Epithelial cell of prostate (primary cell): ENCODE results near the gene MAP3K14.

Source experiments
- DNase-seq: peaks from one replicate; pipeline ENCODE4 v3.0.0-alpha.2; 2011; ENCODE audit warnings: low read depth, low spot score
- H3K27ac ChIP-seq: fragments of 450-650 bp; 2 replicates; pipeline ENCODE4 v1.5.1; 2017; ENCODE audit warnings: mild to moderate bottlenecking

The MAP3K14 gene

DNA sequence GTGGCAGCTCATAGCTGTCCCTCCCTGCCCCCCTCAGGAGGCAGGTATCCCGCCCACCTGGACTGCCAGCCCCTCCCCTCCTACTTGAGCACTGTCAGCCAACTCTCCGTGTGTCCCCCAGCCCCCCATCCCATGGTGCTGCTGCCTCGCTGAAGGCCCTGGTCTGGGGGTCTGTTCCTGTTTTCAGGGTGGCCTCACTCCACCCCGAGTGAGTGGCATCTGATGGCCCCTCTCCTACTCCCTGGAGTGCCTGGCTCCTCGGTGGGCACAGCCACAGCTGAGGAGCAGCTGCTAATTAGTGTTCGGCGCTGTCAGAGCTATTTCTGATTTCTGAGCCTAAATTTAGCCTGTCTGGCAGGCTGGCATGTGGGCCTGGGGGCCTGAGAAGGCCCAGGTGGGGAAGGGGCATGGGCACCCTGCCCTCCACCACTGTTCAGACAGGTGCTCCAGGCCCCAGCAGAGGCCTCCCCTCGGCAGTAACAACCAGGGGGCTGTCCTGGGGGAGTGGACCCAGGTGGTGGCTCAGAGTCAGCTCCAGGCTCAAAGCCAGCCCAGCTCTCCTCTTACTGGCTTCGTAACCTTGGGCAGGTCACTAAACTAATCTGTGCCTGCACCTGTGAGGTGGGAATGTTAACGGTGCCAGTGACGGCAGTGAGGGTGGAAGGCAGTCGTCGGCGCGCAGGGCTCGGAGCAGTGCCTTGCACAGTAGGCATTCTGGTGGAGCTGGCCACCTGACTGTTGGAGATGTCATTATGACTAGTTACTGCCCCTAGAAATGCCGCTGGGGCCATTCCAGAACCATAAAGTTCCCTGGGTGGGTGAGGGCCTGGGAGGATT lies 88.7 kb downstream of the MAP3K14 start:
- no peak for DNase-seq

DNA sequence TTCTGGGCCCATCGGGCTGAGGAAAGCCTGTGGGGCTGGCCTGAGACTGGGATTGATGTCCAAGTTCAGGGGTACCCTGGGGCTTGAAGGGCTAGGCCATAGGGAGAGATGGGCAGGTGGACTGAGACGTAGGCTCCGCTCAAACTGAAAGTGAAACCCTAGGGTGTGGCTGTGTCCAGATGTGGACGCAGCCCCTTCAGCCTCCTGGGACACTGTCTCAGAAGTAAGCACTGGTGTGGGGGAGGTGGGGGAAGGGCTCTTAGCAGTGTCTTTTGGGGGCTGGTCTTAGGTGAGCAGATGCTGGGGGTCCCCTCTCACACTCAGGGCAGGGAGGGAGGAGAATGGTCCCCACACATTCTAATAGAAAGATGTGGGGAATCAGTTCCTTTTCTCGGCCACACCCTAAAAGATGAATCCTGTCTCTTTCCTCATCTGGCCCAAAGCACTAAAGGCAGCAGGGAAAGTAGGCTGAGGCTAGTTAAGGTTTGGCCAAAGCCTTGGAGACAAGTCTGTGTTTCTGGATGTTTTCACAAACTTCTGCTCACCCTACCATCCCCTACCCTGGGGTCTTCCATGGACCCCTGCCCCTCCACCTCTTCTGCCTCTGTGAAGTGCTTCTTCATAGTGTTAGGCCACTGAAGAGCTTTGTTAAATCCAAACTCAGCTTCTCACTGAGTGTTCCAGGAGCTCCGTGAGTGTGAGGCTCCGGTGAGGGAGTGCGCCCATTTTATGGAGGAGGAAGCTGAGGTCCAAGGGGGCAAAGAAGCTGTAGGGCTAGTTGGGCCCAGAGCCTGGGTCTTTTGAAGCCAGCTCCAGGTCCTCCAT lies 89.5 kb downstream of the MAP3K14 start:
- H3K27ac ChIP-seq: no peak overlapping the region
- no peak for DNase-seq

More for the DNA sequence above, 88.7 kb downstream of the MAP3K14 start:
- no peak overlapping the region for H3K27ac ChIP-seq

DNA sequence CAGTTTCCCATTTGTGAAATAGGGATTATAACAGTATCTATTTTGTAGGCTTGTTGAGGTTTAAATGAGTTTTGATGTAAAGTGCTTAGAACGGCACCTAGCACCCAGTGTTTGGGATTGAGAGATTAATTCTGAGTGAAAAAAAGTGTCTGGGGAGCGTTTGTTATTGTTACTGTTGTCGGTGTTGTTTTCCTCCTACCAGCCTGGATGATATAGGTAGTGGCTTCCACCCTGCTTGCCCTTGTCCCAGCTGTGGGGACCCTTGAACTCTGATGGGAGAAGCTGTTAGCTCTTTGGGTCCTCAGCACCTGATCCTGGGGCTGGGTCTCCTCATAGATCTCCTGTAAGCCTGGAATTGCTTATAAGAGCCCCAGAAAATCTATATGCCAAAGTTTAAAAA lies 90.2 kb downstream of the MAP3K14 start:
- DNase-seq: no peak

DNA sequence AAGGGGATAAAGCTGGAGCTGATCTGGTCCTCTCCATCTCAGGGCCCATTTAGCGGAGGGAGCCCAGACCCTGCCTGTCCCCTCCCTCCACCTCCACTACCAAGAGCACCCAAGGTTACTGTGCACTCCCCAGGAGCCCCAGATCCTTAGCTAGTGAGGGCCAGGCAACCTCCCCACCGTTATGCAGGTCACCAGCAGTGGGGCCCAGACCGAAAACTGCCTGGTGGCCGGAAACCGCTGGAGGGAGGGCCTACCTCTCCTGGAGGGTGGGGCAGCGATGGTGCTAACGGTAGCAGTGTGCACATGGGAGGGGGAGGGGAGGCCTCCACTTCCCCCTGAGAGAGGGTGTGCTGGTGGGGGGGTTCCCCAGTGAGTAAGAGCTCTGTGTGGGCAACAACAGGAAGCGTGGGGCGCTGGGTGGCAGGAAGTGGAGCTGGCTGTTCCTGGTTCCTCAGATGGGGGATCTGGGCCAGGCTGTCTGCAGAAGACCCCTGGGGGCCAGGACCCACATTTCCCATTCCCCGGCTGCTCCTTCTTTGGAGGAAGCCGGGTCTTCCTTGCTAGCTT lies 90.8 kb downstream of the MAP3K14 start:
- no peak for DNase-seq
- H3K27ac ChIP-seq: no peak overlapping the region

More for the DNA sequence above, 90.2 kb downstream of the MAP3K14 start:
- no peak overlapping the region for H3K27ac ChIP-seq

DNA sequence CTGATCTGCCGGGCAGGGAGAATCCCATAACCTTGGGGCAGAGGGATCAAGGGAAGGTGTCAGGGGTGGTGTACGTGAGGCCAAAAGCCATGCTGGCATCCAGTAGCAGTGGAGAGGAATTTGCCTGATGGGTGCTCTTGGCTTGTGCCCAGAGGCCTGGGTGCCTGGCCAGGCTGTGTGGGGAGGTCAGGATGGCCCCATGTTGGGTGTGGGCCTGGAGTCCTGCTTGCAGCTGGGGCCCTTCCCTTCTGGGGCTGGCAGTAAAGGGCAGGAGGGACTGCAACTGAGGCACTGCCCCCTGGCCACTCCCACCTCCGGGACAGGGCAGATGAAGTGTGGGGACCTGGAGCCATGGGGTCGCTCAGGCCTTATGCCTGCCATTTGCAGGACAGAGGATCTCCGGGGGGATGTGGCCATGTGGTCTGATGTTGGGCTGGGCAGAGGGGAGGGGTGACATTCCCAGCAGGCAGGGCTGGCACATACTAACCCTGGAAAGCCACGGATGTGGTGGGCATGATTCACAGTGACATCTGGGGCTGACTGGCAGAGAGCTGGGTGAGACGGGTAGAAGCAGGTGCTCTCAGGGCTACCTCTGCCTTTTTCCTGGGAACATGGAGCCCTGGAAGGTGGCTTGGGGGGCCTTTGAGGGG lies 91.6 kb downstream of the MAP3K14 start:
- H3K27ac ChIP-seq: no peak overlapping the region
- no peak for DNase-seq

DNA sequence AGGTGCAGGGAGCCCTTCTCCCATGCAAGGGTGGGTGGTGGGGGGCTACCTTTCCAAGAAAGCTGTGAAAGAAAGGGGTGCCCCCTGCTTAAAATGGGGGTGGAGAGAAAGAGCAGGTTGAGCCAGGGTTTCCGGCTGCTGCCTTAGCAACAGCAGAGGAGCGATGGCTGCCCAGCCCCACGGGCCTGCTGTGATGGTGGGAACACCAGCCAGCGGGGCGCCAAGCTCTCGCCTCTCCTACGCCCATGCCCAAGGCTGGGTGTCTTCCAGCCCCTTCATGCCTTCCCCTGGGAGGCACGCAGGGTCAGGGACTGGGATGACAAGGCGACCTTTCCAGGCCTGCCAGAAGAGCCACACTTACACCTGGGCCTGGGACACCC lies 92.2 kb downstream of the MAP3K14 start:
- H3K27ac ChIP-seq: no peak overlapping the region
- DNase-seq: no peak

DNA sequence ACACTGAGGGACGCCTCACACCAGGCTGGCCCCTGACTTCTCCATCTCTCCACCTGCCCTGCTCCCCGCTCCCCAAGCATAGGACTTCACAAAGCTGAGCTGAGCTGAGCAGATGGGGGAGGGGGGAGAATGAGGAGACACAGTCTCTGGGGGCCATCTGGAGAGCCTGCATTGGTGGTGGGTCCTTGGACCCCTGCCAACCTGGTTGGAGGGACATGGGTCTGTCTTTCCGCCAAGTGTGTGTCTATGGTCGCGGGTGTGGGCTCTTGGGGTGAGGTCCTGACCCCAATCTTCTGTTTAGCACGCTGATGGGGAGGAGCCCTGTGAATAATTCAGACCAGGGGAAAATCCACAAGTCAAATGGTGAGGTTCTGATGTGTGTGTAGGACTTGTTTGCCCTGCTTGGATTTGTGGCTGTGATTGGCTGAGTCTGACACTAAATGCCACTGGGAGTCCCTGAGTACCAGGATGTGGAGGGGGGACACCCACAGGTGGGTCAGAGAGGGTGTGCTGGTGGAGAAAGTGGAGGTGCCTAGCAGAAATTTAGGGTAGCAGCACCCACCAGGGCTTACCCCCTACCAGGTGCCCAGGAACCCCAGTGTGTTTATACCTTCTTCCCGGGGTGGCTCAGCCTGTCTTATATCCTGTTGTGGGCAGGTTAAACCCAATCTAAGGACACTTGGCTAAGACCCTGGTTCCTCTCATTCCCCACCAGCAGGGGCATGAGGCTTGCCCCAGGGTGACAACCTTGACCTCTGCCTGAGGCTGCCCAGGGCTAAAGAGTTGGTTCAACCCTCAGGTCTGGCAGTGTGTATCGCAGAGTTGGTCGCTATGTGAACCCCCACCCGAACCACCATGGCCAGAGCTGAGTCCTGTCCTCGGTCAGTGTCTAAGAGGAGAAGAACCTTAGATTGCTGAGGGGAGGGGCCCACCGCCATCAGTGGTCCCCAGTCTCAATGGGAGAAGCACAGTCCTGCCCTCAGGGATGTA lies 93.0 kb downstream of the MAP3K14 start:
- no peak overlapping the region for H3K27ac ChIP-seq

DNA sequence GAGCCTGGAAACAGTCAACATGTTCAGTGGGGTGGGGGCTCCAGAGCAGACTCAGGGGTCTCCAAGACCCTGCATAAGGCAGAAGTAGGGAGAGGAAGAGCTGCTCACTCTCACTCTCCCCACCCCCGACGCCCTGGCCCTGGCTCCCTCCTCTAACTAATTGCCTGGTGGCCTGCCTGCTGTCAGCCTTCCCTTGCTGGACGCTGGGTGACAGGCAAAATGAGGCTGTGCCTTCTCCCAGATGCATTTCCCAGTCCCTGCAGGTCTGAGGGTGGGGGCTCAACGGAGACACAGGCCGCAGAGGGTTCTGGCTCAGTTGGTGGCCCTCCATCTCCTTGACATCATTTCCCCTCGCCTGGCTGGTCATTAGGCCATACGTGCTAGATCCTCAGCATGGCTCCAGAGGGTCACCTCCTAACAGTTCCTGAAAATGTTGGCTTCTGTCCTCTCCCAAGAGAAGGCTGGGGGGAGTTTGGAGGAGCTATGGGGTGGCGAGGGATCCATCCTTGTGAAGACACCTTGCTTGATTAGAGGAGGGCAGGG lies 93.8 kb downstream of the MAP3K14 start:
- H3K27ac ChIP-seq: no peak overlapping the region
- DNase-seq: no peak

More for the DNA sequence above, 93.0 kb downstream of the MAP3K14 start:
- DNase-seq: no peak

DNA sequence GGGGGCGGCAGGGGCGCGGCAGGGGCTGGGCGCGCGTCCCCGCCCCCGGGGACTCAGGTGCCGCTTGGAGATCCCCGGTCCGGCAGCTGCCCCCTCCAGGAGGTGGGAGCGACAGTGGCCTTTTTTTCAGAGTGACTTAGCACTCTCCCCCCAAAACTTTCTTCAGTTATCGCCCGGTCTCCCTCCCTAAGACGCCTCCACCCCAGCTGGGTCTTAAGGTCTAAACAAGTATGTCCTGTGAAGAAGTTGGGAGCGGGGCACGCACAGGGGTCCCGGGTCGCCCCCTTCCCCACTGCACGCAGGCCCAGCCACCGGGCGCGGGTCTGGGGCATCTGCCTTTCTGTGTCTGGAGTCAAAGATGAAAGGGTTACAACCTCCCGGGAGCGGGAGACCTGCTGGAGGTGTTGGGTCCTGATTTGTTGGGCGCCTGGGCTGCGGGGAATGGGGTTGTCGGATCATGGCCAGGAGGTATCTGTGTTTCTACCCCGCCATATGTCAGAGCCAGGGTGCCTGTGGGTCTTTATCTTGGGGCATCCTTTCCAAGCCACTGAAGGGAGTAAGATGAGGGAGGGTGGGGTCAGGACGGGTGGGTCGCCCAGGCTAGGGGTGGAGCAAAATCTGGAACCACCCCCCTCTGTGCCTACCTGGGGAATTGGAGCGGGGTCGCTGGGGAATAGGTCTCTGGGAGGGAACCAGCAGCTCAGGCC lies 94.4 kb downstream of the MAP3K14 start:
- no peak for DNase-seq
- no peak overlapping the region for H3K27ac ChIP-seq

DNA sequence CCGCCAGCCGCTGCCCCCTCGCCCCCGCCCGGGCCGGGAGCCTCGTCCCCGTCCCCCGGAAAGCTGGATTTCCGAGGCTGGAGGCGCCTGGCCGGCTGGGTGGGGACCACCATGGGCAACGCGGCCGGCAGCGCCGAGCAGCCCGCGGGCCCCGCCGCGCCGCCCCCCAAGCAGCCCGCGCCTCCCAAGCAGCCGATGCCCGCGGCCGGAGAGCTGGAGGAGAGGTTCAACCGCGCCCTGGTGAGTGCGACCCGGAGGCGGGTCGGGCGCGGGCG lies 94.9 kb downstream of the MAP3K14 start:
- no peak overlapping the region for H3K27ac ChIP-seq
- DNase-seq: no peak

DNA sequence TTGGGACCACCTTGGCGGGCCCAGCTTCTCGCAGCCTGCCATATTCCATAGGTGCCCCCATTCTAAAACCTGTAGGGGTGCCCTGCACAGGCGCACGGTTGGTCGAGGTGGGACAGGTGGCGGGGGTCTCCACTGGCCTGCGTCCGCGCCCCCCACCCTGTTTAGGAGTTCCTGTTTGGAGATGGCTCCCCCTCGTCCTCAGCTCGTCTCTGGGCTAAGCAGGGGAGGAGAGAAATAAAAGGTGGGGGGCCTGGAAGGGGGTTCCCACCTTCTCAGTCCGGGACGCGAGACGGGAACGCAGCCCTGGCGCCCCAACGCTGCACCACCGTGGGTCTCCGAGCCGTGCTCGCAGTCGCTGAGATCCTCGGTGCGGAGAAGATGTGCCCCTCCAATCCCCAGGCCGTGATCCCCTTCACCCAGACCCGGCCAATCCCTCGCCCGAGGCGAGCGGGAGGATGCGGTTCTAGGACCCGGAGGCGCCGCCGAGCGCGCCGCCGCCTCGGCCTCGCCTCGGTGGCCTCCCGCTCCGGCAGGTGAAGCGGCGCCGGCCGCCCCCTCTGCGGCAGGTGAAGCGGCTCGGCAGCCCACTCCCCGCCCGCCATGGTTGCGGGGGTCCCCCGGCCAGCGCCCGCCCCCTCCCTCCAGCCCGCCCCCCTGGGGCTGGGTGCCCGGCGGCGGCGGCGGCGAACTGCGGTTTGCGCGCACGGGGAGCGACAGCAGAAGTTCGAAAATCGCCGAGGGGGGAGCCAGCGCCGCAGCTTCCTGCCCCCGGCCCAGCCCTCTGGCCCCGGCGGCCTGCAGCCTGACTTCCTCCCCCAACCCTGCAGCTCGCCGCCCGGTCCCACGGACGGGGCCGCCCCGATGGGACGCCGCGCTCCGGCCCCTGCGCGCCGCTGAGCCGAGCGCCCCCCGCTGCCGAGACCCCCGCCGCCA lies 95.5 kb downstream of the MAP3K14 start, which contains the start of gene FMNL1:
FMNL1 (plus strand) TSS at position 805 of the 933 bp plus-strand sequence. CDS start 240 bp downstream, outside the sequence.
- DNase-seq: no peak
- no peak within 1 kb of the TSS for H3K27ac ChIP-seq

DNA sequence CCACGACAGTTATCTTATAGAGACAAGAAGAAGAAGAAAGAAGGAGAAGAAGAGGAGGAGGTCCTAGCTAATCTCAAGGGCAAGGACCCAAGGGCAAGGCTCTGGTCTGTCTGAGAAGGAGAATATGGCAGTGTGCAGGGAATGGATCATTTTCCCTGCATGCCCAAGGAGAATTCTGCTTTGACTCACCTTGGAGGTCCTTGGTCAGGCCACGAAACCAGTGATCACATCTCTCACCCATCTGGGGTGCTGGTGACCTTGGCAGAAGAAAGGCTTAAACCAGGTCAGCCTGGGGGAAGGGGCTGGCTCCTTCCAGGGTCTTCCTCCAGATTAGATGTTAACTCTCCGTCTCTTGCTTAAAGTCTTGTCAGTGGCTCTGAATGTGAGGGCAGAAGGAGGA lies 96.7 kb downstream of the MAP3K14 start:
- no peak for DNase-seq
- no peak overlapping the region for H3K27ac ChIP-seq

DNA sequence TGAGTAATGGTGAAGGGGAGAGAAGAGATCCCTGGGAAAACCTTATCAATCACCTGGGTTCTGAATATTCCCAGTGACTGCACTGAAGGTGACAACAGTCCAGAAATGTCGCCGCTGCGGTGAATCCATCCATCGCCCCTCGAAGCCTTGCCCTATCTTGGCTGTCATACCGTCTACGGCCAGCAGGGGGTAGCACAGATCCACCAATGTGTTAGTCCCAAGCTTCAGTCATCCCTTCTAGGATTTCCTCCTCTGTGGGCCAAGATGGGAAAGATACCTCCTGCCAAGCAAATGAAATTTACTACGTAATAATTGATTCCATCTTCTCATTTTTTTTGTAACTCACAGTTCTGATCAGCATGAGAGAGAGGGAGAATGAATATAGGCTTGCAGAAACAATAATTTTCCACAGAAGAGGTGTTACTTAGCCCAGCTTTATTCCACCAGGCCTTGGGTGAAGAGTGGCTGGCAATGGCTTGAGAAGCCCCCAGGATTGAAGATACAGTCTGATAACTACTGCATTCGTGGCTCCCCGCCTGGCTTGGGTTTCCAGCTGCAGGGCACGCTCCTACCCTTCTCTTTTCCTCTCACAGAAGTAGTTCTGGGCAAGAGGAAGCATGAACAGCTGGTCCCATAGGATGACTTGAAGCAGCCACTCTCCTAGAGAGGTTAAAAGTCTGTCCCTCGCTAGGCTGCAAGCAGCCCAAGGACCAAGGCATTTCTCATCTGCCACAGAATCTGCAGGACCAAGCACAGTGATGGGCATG lies 97.7 kb downstream of the MAP3K14 start:
- H3K27ac ChIP-seq: no peak overlapping the region
- DNase-seq: no peak
